ENCODE measurements around the gene FCHSD1. TPM values are rescaled to one million over a fixed set of nuclear protein-coding genes. Genes with fewer than 3 reads are reported as not detected.

FCHSD1 gene
- total and polyA plus RNA-seq, 10 of the 15 experiments (the other 5 are each of a cell fraction or from before 2014, with no cell fraction given) = 0.97 to 22.8 (median 10.7) TPM

GRCh38 chr5:141636413-141637122 lies 14.7 kb downstream of the FCHSD1 start, which contains the start of the genes HDAC3 and RELL2 (continued):
- TF ChIP-seq ZBTB33 (IDR thresholded peaks at IDR 0.05) (no peak), ATF2 (IDR thresholded peaks at IDR 0.05; ENCODE audit: low read length) (no peak), SMAD1 (IDR thresholded peaks at IDR 0.05; ENCODE audit: low read depth, partially characterized antibody) (no peak), FOS (IDR thresholded peaks at IDR 0.05; ENCODE audit: borderline replicate concordance, extremely low read depth, insufficient read length) (no peak), ZNF274 (IDR thresholded peaks at IDR 0.05; ENCODE audit: insufficient read depth, insufficient read length) (no peak), ZNF592 (IDR thresholded peaks at IDR 0.05) (0 out of 2 replicates have a peak, but pooled peaks have one; percentile 12), CHD1 (IDR thresholded peaks at IDR 0.05; ENCODE audit: low read depth, low read length) (0 out of 2 replicates have a peak, but pooled peaks have one; percentile 16), ELK1 (IDR thresholded peaks at IDR 0.05; ENCODE audit: low read depth, low read length) (no peak), POU2F2 (IDR thresholded peaks at IDR 0.05; ENCODE audit: borderline replicate concordance, low read depth, low read length) (no peak), SMAD5 (IDR thresholded peaks at IDR 0.05; ENCODE audit: low read depth) (no peak), SRF (IDR thresholded peaks at IDR 0.05; ENCODE audit: low read depth in 2 of 2, low read length in 2 of 2) (no peak), HSF1 (IDR thresholded peaks at IDR 0.05; ENCODE audit: low read depth, low read length) (no peak), HDAC2 (IDR thresholded peaks at IDR 0.05) (no peak), GATAD2B (conservative IDR thresholded peaks at IDR 0.05; ENCODE audit: low read depth) (peak; percentile 77), PAX8 (IDR thresholded peaks at IDR 0.05) (no peak), BRCA1 (IDR thresholded peaks at IDR 0.05; ENCODE audit: low read depth, low read length) (no peak), SPI1 (IDR thresholded peaks at IDR 0.05; ENCODE audit: borderline replicate concordance, insufficient read depth, low read depth, low read length) (peak; percentile 47; the same call in 1 of the 2 replicates), CBX5 (IDR thresholded peaks at IDR 0.05; ENCODE audit: low read depth) (no peak)
